H9 (cell line): ENCODE measurements around the gene STARD7. TPM values are rescaled to one million over a fixed set of nuclear protein-coding genes. Genes with fewer than 3 reads are reported as not detected.

Experiments
- DNase-seq: peaks from one replicate; pipeline ENCODE4 v3.0.0-alpha.2; 2017
- H2AFZ ChIP-seq: one replicate; pipeline ENCODE4 v1.6.1; 2013; ENCODE audit warnings: mild to moderate bottlenecking, low read length, control low read depth, moderate library complexity
- H2AK5ac ChIP-seq: 2 replicates; pipeline ENCODE4 v1.6.1; 2013; ENCODE audit warnings: low read length, control low read depth, mixed read lengths; ENCODE audit not compliant: insufficient read length
- H2BK120ac ChIP-seq: one replicate; pipeline ENCODE4 v1.6.1; 2013; ENCODE audit warnings: low read depth, mild to moderate bottlenecking, low read length, control low read depth, inconsistent platforms; ENCODE audit not compliant: poor library complexity, severe bottlenecking
- H2BK12ac ChIP-seq: 2 replicates; pipeline ENCODE4 v1.6.1; 2013; ENCODE audit warnings: low read length, control low read depth, mixed read lengths, low read depth; ENCODE audit not compliant: insufficient read length
- H2BK15ac ChIP-seq: 2 replicates; pipeline ENCODE4 v1.6.1; 2013; ENCODE audit warnings: low read depth, low read length, control low read depth
- H2BK20ac ChIP-seq: one replicate; pipeline ENCODE4 v1.6.1; 2013; ENCODE audit warnings: low read depth, mild to moderate bottlenecking, low read length, control low read depth, inconsistent platforms; ENCODE audit not compliant: poor library complexity, severe bottlenecking
- H2BK5ac ChIP-seq: 2 replicates; pipeline ENCODE4 v1.6.1; 2013; ENCODE audit warnings: low read length, control low read depth, mixed read lengths; ENCODE audit not compliant: insufficient read length
- H3K14ac ChIP-seq: 2 replicates; pipeline ENCODE4 v1.6.1; 2013; ENCODE audit warnings: low read length, control low read depth; ENCODE audit not compliant: insufficient read depth
- H3K18ac ChIP-seq: 2 replicates; pipeline ENCODE4 v1.6.1; 2013; ENCODE audit warnings: low read depth, mild to moderate bottlenecking, mixed read lengths, low read length, control low read depth; ENCODE audit not compliant: insufficient read length
- H3K23ac ChIP-seq: 2 replicates; pipeline ENCODE4 v1.6.1; 2013; ENCODE audit warnings: low read length, control low read depth, mixed read lengths, low read depth; ENCODE audit not compliant: insufficient read length
- H3K23me2 ChIP-seq: 2 replicates; pipeline ENCODE4 v1.6.1; 2013; ENCODE audit warnings: low read depth, mild to moderate bottlenecking, mixed read lengths, low read length, control low read depth; ENCODE audit not compliant: insufficient read length, poor library complexity, severe bottlenecking
- H3K27ac ChIP-seq: 2 replicates; pipeline ENCODE4 v1.5.1; 2013; ENCODE audit warnings: low read length, control low read depth, mixed read lengths, low read depth; ENCODE audit not compliant: insufficient read length
- H3K27me3 ChIP-seq: 2 replicates; pipeline ENCODE4 v1.6.1; 2013; ENCODE audit warnings: low read length, control low read depth, inconsistent platforms; ENCODE audit not compliant: insufficient read depth
- H3K4ac ChIP-seq: 2 replicates; pipeline ENCODE4 v1.6.1; 2013; ENCODE audit warnings: low read depth, mild to moderate bottlenecking, control low read depth, inconsistent platforms, low read length, moderate library complexity
- H3K4me1 ChIP-seq: 2 replicates; pipeline ENCODE4 v1.6.1; 2013; ENCODE audit warnings: low read length, control low read depth, inconsistent platforms; ENCODE audit not compliant: insufficient read depth
- H3K4me2 ChIP-seq: 2 replicates; pipeline ENCODE4 v1.6.1; 2013; ENCODE audit warnings: low read length, control low read depth, mixed read lengths; ENCODE audit not compliant: insufficient read length, insufficient read depth
- H3K56ac ChIP-seq: 2 replicates; pipeline ENCODE4 v1.6.1; 2013; ENCODE audit warnings: low read depth, mild to moderate bottlenecking, mixed read lengths, low read length, control low read depth; ENCODE audit not compliant: insufficient read length
- H3K79me1 ChIP-seq: 2 replicates; pipeline ENCODE4 v1.6.1; 2013; ENCODE audit warnings: low read depth, mild to moderate bottlenecking, moderate library complexity, low read length, control low read depth, inconsistent platforms; ENCODE audit not compliant: insufficient read depth, poor library complexity, severe bottlenecking
- H3K79me2 ChIP-seq: 2 replicates; pipeline ENCODE4 v1.6.1; 2013; ENCODE audit warnings: low read length, control low read depth, inconsistent platforms; ENCODE audit not compliant: insufficient read depth
- H3K9ac ChIP-seq: 2 replicates; pipeline ENCODE4 v1.6.1; 2013; ENCODE audit warnings: low read length, control low read depth, mixed read lengths; ENCODE audit not compliant: insufficient read length; ENCODE audit errors: extremely low read depth
- H3K9me3 ChIP-seq: one replicate; pipeline ENCODE4 v1.6.1; 2013; ENCODE audit warnings: low read depth, low read length, inconsistent platforms; ENCODE audit not compliant: control insufficient read depth
- H3T11ph ChIP-seq: one replicate; pipeline ENCODE4 v1.6.1; 2013; ENCODE audit warnings: mild to moderate bottlenecking, low read length, control low read depth, inconsistent platforms
- H4K20me1 ChIP-seq: one replicate; pipeline ENCODE4 v1.6.1; 2013; ENCODE audit not compliant: control insufficient read depth, insufficient read length, insufficient read depth
- H4K5ac ChIP-seq: 2 replicates; pipeline ENCODE4 v1.6.1; 2013; ENCODE audit warnings: low read depth, mild to moderate bottlenecking, mixed read lengths, low read length, control low read depth; ENCODE audit not compliant: insufficient read length
- H4K8ac ChIP-seq: replicated peaks from 2 replicates; pipeline ENCODE4 v1.6.1; 2013; ENCODE audit warnings: low read length, control low read depth, mixed read lengths, low read depth; ENCODE audit not compliant: insufficient read length
- H4K91ac ChIP-seq: 2 replicates; pipeline ENCODE4 v1.6.1; 2013; ENCODE audit warnings: low read depth, mild to moderate bottlenecking, moderate library complexity, mixed read lengths, low read length, control low read depth; ENCODE audit not compliant: insufficient read length
- H3K27ac Mint-ChIP-seq, 3 experiments: 2 replicates in 2 of 3; 3 replicates in 1 of 3; pipeline ENCODE4 v1.8.0; 2020 to 2021; ENCODE audit warnings: mixed read lengths in 3 of 3, mild to moderate bottlenecking in 1 of 3, moderate library complexity in 1 of 3
- H3K27me3 Mint-ChIP-seq: 2 replicates; pipeline ENCODE4 v1.8.0; 2021; ENCODE audit warnings: low read depth, mild to moderate bottlenecking, moderate library complexity, mixed read lengths
- H3K36me3 Mint-ChIP-seq, 3 experiments: 2 replicates in 2 of 3; 3 replicates in 1 of 3; pipeline ENCODE4 v1.8.0; 2020 to 2021; ENCODE audit warnings: low read depth in 3 of 3, mixed read lengths in 3 of 3; ENCODE audit not compliant: insufficient read depth in 1 of 3
- H3K4me1 Mint-ChIP-seq, 2 experiments: 2 replicates each; pipeline ENCODE4 v1.8.0; 2020; ENCODE audit warnings: mixed read lengths in 2 of 2
- H3K4me3 Mint-ChIP-seq, 2 experiments: 2 replicates in 1 of 2; 3 replicates in 1 of 2; pipeline ENCODE4 v1.8.0; 2020 to 2021; ENCODE audit warnings: mild to moderate bottlenecking in 2 of 2, mixed read lengths in 2 of 2, moderate library complexity in 1 of 2
- H3K9me3 Mint-ChIP-seq, 2 experiments: 2 replicates in 1 of 2; 3 replicates in 1 of 2; pipeline ENCODE4 v1.8.0; 2020; ENCODE audit warnings: mild to moderate bottlenecking in 2 of 2, mixed read lengths in 2 of 2, moderate library complexity in 1 of 2
- WGBS: extraction: QIAGEN DNeasy Blood & Tissue Kit; methylation state at CpG from one replicate; pipeline ENCODE4 v1.1.7; 2013; ENCODE audit warnings: missing lambda C conversion rate, low lambda C conversion rate, mixed read lengths; ENCODE audit not compliant: insufficient read length; ENCODE audit errors: extremely low coverage; 5-methylcytosine and 5-hydroxymethylcytosine counted together
- total RNA-seq: library from RNA; stranded (reverse); gene quantifications from 2 replicates; pipeline ENCODE4 v1.2.1, GENCODE V29; 2021
- TF ChIP-seq, protein P1 (sequence below): fragments of 200-600 bp; sonication (generic); conservative IDR thresholded peaks from 3 replicates; pipeline ENCODE4 v1.8.0; 2021; ENCODE audit warnings: antibody characterized with exemption, mild to moderate bottlenecking

Gene STARD7
- total RNA-seq, 1 experiment from 2014 or later, result 212 TPM

GRCh38 chr2:96174251-96175144, 34.1 kb downstream of the STARD7 start:
- peaks cover 0 to 4% (median 0%) of the 10 kb centered on the region in 3 experiments; a peak in 1 of 7 replicates for H3K36me3 Mint-ChIP-seq
- H3K9me3 ChIP-seq, result no peaks in the 10 kb centered on the region
- no peak overlapping the region for H2BK120ac ChIP-seq
- H3K9ac ChIP-seq, result no peak overlapping the region
- no peak overlapping the region for H2BK20ac ChIP-seq
- H2BK5ac ChIP-seq, result no peak overlapping the region
- no peak overlapping the region for H4K8ac ChIP-seq
- H3K79me1 ChIP-seq, result no peaks in the 10 kb centered on the region
- H2BK12ac ChIP-seq, result no peak overlapping the region
- H3K27me3 ChIP-seq, result no peaks in the 10 kb centered on the region
- H4K20me1 ChIP-seq, result no peaks in the 10 kb centered on the region
- no peak overlapping the region for H3K56ac ChIP-seq
- H3K18ac ChIP-seq, result no peak overlapping the region
- H3K27ac Mint-ChIP-seq, result no peak overlapping the region
- no peak overlapping the region for H3K23ac ChIP-seq
- H3K79me2 ChIP-seq, result no peaks in the 10 kb centered on the region
- H2AFZ ChIP-seq, result no peak overlapping the region
- H2BK15ac ChIP-seq, result no peak overlapping the region
- no peaks in the 10 kb centered on the region for H3K23me2 ChIP-seq
- no peak overlapping the region for H3K14ac ChIP-seq
- no peak overlapping the region for H3K4me2 ChIP-seq
- H3K4me1 ChIP-seq, result no peaks in the 10 kb centered on the region
- H3K4me1 Mint-ChIP-seq, result no peaks in the 10 kb centered on the region
- peak; percentile 80 for DNase-seq
- peaks cover 7 to 11% of the 10 kb centered on the region in 2 experiments for H3K9me3 Mint-ChIP-seq
- H3K4me3 Mint-ChIP-seq, result no peak overlapping the region
- no peak overlapping the region for H3K27ac ChIP-seq
- no peak overlapping the region for H4K91ac ChIP-seq
- peaks cover 4% of the 10 kb centered on the region for H3K27me3 Mint-ChIP-seq
- H3K4ac ChIP-seq, result no peak overlapping the region
- TF ChIP-seq, protein P1, sequence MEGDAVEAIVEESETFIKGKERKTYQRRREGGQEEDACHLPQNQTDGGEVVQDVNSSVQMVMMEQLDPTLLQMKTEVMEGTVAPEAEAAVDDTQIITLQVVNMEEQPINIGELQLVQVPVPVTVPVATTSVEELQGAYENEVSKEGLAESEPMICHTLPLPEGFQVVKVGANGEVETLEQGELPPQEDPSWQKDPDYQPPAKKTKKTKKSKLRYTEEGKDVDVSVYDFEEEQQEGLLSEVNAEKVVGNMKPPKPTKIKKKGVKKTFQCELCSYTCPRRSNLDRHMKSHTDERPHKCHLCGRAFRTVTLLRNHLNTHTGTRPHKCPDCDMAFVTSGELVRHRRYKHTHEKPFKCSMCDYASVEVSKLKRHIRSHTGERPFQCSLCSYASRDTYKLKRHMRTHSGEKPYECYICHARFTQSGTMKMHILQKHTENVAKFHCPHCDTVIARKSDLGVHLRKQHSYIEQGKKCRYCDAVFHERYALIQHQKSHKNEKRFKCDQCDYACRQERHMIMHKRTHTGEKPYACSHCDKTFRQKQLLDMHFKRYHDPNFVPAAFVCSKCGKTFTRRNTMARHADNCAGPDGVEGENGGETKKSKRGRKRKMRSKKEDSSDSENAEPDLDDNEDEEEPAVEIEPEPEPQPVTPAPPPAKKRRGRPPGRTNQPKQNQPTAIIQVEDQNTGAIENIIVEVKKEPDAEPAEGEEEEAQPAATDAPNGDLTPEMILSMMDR, result peak; percentile 92
- no peak overlapping the region for H3T11ph ChIP-seq
- no peak overlapping the region for H4K5ac ChIP-seq
- no peak overlapping the region for H2AK5ac ChIP-seq
- no CpG with 5 or more reads among the region's 8 CpGs for WGBS
